ENCODE data around the gene SRM. TPM values are rescaled to one million over a fixed set of nuclear protein-coding genes. Genes with fewer than 3 reads are reported as not detected.
"Not testable (repeated sequence)": the region's sequence is repeated elsewhere in the genome, so short reads cannot be mapped to it uniquely, and the experiment has no call there.

Gene SRM
- total RNA-seq, 1 donor: 42.7 TPM

- no peak for DNase-seq (ENCODE audit: low read depth)
- no peak for TF ChIP-seq CTCF (IDR thresholded peaks at IDR 0.05; ENCODE audit: insufficient read depth, low read length)
- no peak overlapping the region for H3K4me3 ChIP-seq (ENCODE audit: low read depth, low read length)
These were observed 7.9 kb downstream of the SRM start for GRCh38 chr1:11051781-11052511.

- H3K4me3 ChIP-seq (ENCODE audit: low read depth, low read length); DNase-seq (ENCODE audit: low read depth): not testable (repeated sequence)
These were observed 8.7 kb downstream of the SRM start for GRCh38 chr1:11051121-11051520.

- no peak for TF ChIP-seq CTCF (IDR thresholded peaks at IDR 0.05; ENCODE audit: insufficient read depth, low read length)
- no peak for DNase-seq (ENCODE audit: low read depth)
- no peak within 1 kb of the TSS for H3K4me3 ChIP-seq (ENCODE audit: low read depth, low read length)
These were observed 13.0 kb downstream of the SRM start, which contains the start of gene MASP2 for GRCh38 chr1:11046625-11047365. Gene MASP2, minus strand, starts transcription at chr1:11047239. Its CDS starts 32 bp downstream, at chr1:11047207.

- no peak for TF ChIP-seq CTCF (IDR thresholded peaks at IDR 0.05; ENCODE audit: insufficient read depth, low read length)
- DNase-seq (ENCODE audit: low read depth): no peak
- H3K4me3 ChIP-seq (ENCODE audit: low read depth, low read length): no peak overlapping the region
These were observed 13.6 kb downstream of the SRM start for GRCh38 chr1:11046270-11046566.

GRCh38 chr1:11045428-11046269, 14.2 kb downstream of the SRM start:
- DNase-seq (ENCODE audit: low read depth): no peak
- H3K4me3 ChIP-seq (ENCODE audit: low read depth, low read length): no peak overlapping the region
- no peak for TF ChIP-seq CTCF (IDR thresholded peaks at IDR 0.05; ENCODE audit: insufficient read depth, low read length)

- TF ChIP-seq CTCF (IDR thresholded peaks at IDR 0.05; ENCODE audit: insufficient read depth, low read length): no peak
- no peak overlapping the region for H3K4me3 ChIP-seq (ENCODE audit: low read depth, low read length)
- DNase-seq (ENCODE audit: low read depth): no peak
These were observed 14.9 kb downstream of the SRM start for GRCh38 chr1:11044849-11045427.
